Activated CD8-positive, alpha-beta memory T cell treated with anti-CD3 and anti-CD28 coated beads for 24 hours (primary cell): ENCODE data around the gene CCSER1.
"Not testable (repeated sequence)": the region's sequence is repeated elsewhere in the genome, so short reads cannot be mapped to it uniquely, and the experiment has no call there.

Experiments
- DNase-seq: peaks from one replicate; pipeline ENCODE4 v3.0.0-alpha.2; 2020

CCSER1 gene

GRCh38 chr4:91089178-91089577 lies 962.0 kb downstream of the CCSER1 start:
- no peak for DNase-seq

GRCh38 chr4:91092398-91092980 lies 965.3 kb downstream of the CCSER1 start:
- DNase-seq, result no peak

DNA sequence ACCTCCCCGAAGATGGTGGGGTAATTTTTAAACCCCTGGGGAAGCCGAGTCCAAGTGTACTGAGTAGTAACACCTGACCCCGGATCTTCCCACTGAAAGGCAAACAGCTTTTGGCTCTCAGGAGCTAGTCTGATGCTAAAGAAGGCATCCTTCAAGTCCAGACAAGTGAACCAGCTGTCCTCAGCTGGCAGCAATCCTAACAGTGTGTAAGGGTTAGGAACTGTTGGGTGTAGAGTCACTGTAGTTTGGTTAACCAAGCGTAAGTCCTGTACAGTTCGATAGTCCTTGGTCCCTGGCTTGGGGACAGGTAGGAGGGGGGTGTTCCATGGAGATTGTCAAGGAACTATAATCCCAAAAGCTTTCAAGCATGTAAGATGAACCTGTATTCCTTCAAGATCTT lies 967.0 kb downstream of the CCSER1 start:
- not testable (repeated sequence) for DNase-seq

DNA sequence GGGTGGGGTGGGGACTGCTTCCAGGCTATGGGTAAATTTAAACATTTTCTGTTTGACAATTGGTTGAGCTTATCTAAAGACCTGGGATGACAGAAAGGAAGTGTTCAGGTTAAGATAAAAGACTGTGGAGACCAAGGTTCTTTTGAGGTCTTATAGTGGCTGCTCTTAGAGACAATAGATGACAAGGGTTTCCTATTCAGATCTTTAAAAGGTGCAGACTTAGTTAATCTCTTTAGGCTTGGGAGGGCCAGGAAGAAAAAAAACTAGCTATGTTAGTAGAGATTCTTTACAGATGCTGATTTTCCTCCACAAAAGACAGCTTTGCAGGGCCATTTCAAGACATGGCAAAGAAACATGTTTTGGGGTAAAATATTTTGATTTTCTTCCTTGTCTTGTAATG lies 972.5 kb downstream of the CCSER1 start:
- DNase-seq, result no peak

- DNase-seq, result no peak
Observed at GRCh38 chr4:91108751-91109150, 981.6 kb downstream of the CCSER1 start.

GRCh38 chr4:91111556-91111955 lies 984.4 kb downstream of the CCSER1 start:
- DNase-seq, result no peak

DNA sequence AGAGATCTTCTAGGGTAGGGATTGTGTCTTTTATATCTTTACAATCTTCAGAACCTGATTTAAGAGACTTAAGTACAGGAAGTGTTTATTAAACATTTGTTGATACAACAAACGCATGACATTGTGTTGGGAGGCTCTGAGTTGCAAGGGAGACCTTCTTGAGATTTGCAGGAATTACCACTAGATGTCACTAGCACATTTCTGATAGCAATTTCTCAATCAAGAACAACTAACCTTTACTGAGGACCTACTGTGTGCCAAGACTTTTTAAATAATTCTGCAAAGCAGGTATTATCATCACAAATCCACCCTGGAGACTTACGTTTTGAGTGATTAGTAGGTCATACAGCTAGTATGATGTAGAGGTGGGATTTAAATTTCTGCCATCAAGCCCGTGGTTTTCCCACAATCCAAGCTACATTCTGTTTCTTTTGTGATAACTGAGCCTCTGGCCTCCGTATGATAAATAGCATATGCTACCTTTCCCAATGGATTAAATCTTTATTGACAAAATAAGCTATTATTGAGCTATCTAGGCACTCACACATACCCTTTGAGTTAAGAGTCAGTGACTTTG lies 986.0 kb downstream of the CCSER1 start:
- DNase-seq, result no peak

DNA sequence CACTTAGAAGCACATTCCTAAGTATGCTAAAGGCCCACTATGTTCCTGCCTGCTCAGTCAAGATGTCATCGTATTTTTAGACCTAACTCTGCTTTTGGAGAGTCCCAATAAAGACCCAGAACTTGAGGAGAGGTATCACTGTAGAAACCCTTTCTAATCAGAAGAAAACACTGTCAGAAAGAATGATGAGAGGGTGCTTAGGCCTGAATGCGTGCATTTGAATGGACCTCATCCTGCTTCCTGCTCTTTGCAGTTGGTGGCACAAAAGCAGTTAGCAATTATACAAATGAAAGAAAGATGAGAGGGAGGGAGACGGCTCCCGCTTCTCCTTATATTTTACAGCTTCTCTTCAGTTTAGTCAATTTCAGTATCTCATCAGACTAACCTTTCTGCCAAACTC lies 987.2 kb downstream of the CCSER1 start:
- no peak for DNase-seq

DNA sequence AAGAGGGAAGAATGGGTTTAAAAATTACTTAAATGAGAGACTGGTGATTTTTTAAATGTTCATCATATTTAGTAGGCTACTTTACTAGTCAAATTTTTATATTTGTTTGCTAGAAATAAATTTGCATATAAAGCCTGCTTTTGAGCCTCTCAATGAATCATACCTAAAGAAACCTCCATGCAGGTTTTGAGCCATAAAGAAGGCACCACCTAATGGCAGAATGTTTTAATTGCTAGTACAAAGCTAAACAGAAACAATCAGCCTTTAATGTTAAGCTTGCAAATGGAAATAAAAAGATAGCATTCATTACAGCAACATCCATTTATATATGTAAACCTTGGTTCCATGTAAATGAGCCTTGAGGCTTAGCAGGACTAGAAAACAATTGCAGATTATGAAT lies 989.7 kb downstream of the CCSER1 start:
- no peak for DNase-seq

- no peak for DNase-seq
Observed at GRCh38 chr4:91118597-91118996, 991.4 kb downstream of the CCSER1 start.

DNA sequence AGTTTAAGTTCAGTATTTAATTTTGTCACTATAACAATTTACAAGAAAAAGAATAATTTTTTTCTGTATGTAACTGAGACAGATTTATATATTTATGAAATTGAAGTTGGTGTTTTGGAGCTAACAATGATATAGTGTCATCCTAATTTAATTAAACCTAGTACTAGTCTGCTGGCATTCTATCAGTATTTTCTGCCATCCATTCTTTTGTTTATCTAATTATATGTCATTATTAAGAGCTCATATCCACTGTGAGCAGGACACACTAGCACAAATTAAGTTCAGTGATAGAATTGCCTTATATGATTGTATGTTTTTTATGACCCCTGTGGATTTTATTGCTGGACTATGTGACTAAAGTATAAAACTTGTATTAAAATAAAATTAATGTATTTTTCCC lies 996.5 kb downstream of the CCSER1 start:
- no peak for DNase-seq

- DNase-seq, result no peak
Observed at GRCh38 chr4:91127192-91127591, 1000.0 kb downstream of the CCSER1 start.

DNA sequence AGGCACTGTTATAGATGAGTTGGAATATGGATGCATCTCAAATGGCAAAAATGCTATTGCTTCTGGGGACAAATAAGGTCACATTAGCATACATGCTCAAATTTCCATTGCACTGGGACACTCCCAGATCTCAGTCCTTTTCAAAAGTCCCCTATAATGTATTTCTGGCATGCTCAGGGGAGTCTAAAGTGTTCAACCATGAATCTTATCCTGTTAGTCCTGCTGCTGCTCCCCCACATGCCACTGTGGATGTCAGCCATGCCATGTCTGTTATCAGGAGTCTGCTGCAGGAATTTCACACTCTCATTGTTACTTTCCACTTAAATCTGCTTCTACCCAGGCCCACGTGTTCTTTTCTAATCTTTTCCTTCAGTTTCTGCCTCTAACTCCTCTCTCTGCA lies 1000.6 kb downstream of the CCSER1 start:
- DNase-seq, result no peak

DNA sequence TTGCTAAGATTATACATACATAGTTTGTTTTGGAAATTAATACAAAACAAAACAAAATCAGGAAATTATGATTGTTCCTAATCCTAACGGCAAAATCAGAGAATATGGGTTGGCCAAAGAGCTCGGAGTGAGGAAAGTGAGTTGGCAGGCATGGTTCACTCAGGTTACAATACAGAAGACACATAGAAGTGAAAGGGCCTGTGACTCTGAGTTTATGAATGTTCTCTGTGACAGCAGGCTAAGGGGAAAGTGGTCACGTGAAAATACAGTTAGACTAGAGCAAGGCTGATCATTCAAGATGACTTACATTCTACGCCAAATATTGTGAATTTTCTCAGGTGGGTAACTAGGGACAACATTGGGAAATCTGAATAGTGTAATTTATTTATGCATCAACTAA lies 1001.3 kb downstream of the CCSER1 start:
- DNase-seq, result no peak

- DNase-seq, result no peak
Observed at GRCh38 chr4:91147067-91147466, 1019.9 kb downstream of the CCSER1 start.

DNA sequence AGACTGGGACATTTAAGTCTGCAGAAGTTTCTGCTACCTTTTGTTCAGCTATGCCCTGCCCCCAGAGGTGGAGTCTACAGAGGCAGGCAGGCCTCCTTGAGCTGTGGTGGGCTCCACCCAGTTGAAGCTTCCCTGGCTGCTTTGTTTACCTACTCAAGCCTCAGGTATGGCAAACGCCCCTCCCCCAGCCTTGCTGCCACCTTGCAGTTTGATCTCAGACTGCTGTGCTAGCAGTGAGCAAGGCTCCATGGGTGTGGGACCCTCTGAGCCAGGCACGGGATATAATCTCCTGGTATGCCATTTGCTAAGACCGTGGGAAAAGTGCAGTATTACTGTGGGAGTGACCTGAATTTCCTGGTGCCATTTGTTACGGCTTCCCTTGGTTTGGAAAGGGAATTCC lies 1026.8 kb downstream of the CCSER1 start:
- DNase-seq, result not testable (repeated sequence)

DNA sequence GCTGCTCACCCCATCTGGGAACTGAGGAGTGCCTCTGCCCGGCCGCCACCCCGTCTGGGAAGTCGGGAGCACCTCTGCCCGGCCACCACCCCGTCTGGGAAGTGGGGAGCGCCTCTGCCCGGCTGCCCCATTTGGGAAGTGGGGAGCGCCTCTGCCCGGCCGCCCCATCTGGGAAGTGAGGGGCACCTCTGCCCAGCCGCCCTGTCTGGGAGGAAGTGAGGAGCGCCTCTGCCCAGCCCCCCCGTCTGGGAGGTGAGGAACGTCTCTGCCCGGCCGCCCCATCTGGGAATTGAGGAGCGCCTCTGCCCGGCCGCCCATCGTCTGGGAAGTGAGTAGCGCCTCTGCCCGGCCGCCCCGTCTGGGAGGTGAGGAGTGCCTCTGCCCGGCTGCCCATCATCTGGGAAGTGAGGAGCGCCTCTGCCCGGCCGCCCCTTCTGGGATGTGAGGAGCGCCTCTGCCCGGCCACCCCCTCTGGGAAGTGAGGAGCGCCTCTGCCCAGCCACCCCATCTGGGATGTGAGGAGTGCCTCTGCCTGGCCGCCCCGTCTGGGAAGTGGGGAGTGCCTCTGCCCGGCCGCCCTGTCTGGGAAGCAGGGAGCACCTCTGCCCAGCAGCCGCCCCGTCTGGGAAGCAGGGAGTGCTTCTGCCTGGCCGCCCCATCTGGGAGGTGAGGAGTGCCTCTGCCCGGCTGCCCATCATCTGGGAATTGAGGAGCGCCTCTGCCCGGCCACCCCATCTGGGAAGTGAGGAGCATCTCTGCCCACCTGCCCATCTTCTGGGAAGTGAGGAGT lies 1040.9 kb downstream of the CCSER1 start:
- not testable (repeated sequence) for DNase-seq

- DNase-seq, result no peak
Observed at GRCh38 chr4:91170768-91171167, 1043.6 kb downstream of the CCSER1 start.

- DNase-seq, result no peak
Observed at GRCh38 chr4:91171217-91171616, 1044.0 kb downstream of the CCSER1 start.

DNA sequence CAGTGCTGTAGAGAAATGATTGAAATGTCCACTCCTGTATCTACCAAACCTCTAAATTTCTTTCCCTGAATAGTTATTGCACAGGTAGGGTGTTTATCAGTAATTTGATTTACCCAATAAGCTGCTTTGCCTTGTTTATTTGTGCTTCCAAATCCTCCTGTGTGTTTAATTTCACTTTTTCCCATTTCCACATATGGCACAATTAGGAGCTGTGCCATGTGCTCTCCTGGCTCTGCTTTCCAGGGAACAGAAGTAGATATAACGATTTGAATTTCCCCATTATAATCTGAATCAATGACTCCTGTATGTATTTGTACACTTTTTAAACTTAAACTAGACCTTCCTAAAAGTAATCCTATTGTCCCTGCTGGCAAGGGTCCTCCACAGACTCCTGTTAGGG lies 1057.9 kb downstream of the CCSER1 start:
- not testable (repeated sequence) for DNase-seq

- no peak for DNase-seq
Observed at GRCh38 chr4:91198951-91199350, 1071.8 kb downstream of the CCSER1 start.

- DNase-seq, result no peak
Observed at GRCh38 chr4:91207535-91207934, 1080.3 kb downstream of the CCSER1 start.

DNA sequence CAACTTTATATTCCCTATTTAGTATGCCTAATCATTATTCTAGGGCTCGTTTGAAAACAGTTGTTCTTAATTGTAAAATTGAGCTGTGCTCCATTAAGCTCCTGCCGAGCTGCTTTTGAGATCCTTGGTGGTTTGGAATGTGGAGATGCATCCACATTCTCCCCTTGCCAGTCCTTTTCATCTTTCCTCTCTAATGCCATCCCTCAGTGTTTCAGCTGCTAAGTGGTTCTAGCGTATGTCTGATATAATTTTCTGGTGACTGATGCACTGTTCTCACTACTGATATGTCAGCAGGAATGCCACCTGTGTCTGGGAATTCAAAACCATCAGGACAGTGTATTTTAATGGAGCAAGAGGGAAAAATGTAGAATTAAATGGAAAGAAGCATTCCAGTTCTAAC lies 1085.0 kb downstream of the CCSER1 start:
- no peak for DNase-seq

DNA sequence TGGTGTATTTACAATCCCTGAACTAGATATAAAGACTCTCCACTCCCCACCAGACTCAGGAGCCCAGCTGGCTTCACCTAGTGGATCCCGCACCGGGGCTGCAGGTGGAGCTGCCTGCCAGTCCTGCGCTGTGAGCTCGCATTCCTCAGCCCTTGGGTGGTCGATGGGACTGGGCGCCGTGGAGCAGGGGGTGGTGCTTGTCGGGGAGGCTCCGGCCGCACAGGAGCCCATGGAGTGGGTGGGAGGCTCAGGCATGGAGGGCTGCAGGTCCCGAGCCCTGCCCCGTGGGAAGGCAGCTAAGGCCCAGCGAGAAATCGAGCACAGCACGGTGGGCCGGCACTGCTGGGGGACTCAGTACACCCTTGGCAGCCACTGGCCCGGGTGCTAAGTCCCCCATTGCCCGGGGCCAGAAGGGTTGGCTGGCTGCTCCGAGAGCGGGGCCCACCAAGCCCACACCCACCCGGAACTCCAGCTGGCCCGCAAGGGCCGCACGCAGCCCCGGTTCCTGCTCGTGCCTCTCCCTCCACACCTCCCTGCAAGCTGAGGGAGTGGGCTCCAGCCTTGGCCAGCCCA lies 1090.7 kb downstream of the CCSER1 start:
- not testable (repeated sequence) for DNase-seq
